IPS-20b (cell line): ENCODE measurements around the gene DENND6B.
"Not testable (repeated sequence)": the region's sequence is repeated elsewhere in the genome, so short reads cannot be mapped to it uniquely, and the experiment has no call there.

Source experiments
- H3K27ac ChIP-seq: one replicate; pipeline ENCODE4 v1.5.1; 2013; ENCODE audit warnings: low read length
- H3K27me3 ChIP-seq: 2 replicates; pipeline ENCODE4 v1.6.1; 2013; ENCODE audit warnings: mild to moderate bottlenecking, low read length, inconsistent platforms; ENCODE audit not compliant: insufficient read depth
- H3K36me3 ChIP-seq: 2 replicates; pipeline ENCODE4 v1.6.1; 2013; ENCODE audit warnings: low read depth, mild to moderate bottlenecking, inconsistent platforms, low read length, moderate library complexity; ENCODE audit not compliant: insufficient read depth
- H3K4me1 ChIP-seq: 2 replicates; pipeline ENCODE4 v1.6.1; 2013; ENCODE audit warnings: mild to moderate bottlenecking, control low read depth, inconsistent platforms, low read length, moderate library complexity; ENCODE audit not compliant: insufficient read depth
- H3K4me3 ChIP-seq: 2 replicates; pipeline ENCODE4 v1.5.1; 2013; ENCODE audit warnings: mild to moderate bottlenecking, low read length, inconsistent platforms
- H3K9ac ChIP-seq: 2 replicates; pipeline ENCODE4 v1.6.1; 2013; ENCODE audit warnings: low read depth, mild to moderate bottlenecking, inconsistent platforms, low read length, moderate library complexity
- H3K9me3 ChIP-seq: 2 replicates; pipeline ENCODE4 v1.6.1; 2013; ENCODE audit warnings: mild to moderate bottlenecking, low read depth, low read length, inconsistent platforms; ENCODE audit not compliant: insufficient read depth

Gene DENND6B, protein sequence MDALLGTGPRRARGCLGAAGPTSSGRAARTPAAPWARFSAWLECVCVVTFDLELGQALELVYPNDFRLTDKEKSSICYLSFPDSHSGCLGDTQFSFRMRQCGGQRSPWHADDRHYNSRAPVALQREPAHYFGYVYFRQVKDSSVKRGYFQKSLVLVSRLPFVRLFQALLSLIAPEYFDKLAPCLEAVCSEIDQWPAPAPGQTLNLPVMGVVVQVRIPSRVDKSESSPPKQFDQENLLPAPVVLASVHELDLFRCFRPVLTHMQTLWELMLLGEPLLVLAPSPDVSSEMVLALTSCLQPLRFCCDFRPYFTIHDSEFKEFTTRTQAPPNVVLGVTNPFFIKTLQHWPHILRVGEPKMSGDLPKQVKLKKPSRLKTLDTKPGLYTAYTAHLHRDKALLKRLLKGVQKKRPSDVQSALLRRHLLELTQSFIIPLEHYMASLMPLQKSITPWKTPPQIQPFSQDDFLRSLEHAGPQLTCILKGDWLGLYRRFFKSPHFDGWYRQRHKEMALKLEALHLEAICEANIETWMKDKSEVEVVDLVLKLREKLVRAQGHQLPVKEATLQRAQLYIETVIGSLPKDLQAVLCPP

DNA sequence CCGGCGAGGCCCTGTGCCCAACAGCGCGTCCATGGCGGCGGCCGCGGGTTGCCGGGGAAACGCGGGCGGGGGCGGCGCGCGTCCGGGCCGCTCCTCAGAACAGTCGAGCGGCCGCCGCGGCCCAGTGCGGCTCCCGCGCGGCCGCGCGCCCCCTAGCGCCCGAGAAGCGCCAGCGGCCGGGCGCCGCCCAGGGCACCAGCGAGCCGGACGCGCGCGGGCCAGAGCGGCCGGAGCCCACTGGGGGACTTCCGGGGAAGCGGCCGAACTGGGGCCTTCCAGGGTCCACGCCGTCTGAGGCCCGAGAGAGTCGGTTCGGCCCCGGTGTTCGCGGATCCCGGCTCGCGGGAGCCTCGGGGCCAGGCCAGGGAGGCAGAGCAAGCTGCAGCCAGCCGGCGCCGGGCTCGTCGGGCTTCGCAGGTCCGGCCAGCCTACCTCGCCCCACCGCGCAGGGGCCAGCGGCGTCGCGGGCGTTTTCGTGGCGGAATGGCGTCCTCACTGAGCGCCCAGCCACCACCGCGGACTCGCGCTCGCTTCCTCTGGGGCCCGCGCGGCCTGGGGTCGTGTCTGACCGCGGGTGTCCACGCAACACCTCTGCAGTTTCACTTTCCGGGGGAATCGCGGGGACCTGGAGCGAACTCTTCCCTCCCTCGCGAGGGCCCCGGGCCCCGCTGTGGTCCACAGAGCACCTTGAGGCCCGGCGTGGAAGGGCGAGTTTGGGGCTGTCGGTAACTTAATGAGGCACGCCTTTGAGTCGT is at the start of gene DENND6B:
TSS of gene DENND6B (minus strand) at position 57 of the 755 bp plus-strand sequence. CDS start at position 33, 24 bp downstream.
- Histone ChIP-seq H3K27ac (no peak within 1 kb of the TSS), H3K9ac (peak within 1 kb of the TSS; percentile 72; the same call in 1 of the 2 replicates), H3K4me3 (peak within 1 kb of the TSS; percentile 70), H3K36me3 (no peaks in the 10 kb centered on the region), H3K9me3 (no peaks in the 10 kb centered on the region), H3K27me3 (peaks cover 29% of the 10 kb centered on the region), H3K4me1 (no peaks in the 10 kb centered on the region)

DNA sequence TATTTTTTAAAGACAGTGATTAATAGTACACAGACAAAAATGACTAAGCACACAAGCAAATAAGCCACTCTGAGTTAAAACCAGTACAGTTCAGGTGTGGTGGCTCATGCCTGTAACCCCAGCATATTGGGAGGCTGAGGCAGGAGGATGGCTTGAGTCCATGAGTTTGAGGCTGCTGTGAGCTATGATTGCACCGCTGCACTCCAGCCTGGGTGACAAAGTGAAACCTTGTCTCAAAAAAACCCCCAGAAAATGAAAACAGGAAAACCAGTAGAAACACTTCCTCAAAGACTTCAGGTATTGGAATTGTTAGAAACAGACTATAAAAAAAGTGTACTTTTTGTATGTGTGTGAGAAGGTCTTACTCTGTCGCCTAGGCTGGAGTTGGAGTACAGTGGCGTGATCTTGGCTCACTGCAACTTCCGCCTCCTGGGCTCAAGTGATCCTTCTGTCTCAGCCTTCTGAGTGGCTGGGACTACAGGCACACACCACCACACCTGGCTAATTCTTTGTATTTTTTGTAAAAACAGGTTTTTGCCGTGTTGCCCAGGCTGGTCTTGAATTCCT is 49.4 kb upstream of the DENND6B start:
- peaks cover 63% of the 10 kb centered on the region for H3K36me3 ChIP-seq

DNA sequence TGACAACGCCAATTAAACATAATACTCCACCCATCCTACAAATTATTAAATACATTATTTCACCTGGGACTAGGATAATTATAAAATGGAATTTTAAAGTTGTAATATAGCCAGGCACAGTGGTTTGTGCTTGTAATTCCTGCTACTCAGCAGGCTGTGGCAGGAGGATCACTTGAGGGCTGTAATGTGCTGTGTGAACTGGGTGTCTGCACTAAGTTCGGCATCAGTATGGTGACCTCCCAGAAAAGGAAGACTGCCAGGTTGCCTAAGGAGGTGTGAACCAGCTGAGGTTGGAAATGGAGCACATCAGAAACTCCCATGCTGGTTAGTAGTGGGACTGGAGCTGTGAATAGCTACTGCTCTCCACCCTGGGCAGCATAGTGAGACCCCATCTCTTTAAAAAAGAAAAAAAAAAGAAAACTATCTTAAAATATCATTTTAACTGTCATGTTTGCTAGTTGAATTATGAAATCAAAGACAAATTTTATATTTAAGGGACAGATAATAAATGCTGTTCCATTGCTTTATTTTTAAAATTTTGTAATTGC is 44.4 kb upstream of the DENND6B start:
- H3K36me3 ChIP-seq = peaks cover 37% of the 10 kb centered on the region
- no peak overlapping the region for H3K27ac ChIP-seq
- no peak overlapping the region for H3K9ac ChIP-seq
- no peaks in the 10 kb centered on the region for H3K27me3 ChIP-seq
- H3K4me1 ChIP-seq = no peaks in the 10 kb centered on the region
- no peaks in the 10 kb centered on the region for H3K9me3 ChIP-seq
- no peak overlapping the region for H3K4me3 ChIP-seq

More for the DNA sequence above, 49.4 kb upstream of the DENND6B start:
- Histone ChIP-seq H3K9ac (no peak overlapping the region), H3K27me3 (no peaks in the 10 kb centered on the region), H3K4me3 (no peak overlapping the region), H3K9me3 (no peaks in the 10 kb centered on the region), H3K27ac (no peak overlapping the region), H3K4me1 (no peaks in the 10 kb centered on the region)

- Histone ChIP-seq H3K4me1 (no peaks in the 10 kb centered on the region), H3K27ac (no peak overlapping the region), H3K4me3 (no peak overlapping the region), H3K9me3 (no peaks in the 10 kb centered on the region), H3K27me3 (no peaks in the 10 kb centered on the region), H3K9ac (no peak overlapping the region), H3K36me3 (peaks cover 14% of the 10 kb centered on the region; the same call in 1 of the 2 replicates)
Observed at GRCh38 chr22:50367778-50368500, 41.1 kb upstream of the DENND6B start.

DNA sequence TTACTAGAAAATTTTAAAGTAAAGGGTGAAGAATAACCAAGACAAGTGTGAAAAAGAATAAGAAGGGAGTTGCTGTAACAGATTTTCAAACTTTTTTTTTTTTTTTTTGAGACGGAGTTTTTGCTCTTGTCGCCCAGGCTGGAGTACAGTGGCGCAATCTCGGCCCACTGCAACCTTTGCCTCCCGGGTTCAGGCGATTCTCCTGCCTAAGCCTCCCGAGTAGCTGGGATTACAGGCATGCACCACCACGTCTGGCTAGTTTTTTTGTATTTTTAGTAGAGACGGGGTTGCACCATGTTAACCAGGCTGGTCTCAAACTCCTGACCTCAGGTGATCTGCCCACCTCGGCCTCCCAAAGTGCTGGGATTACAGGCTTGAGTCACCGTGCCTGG is 37.0 kb upstream of the DENND6B start:
- H3K27ac ChIP-seq, H3K9ac ChIP-seq, H3K9me3 ChIP-seq, H3K4me3 ChIP-seq, H3K4me1 ChIP-seq, H3K36me3 ChIP-seq, H3K27me3 ChIP-seq: not testable (repeated sequence)

DNA sequence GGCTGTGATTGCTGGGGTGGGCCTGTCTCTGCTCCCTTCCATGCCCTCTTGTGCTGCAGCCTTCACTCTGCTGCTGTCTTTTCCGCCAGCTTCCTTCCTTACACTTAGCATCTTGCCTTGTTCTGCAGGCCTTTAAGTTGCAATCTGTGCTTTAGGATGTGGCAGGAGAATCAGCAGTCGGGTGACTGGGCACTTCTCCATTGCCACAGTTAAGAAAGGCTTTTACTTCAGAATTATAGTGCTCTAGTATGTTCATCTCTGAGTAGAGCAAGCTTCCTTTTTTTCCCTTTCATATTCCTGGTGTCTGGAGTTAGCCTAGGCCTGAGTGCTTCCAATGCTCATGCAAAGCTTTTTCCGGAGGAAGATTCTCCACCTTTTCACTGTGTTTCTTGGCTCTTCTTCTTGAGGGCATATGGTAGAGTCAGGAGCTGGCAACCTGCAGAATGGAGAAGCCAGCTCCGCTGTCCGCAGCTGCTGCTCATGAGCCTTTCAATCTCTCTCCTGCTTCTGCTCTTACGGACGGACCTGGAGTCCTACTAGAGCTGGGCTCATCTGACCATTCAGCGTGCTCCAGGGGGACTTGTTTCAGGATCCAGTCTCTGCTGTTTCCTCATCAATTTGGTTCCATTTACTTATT is 36.5 kb upstream of the DENND6B start:
- H3K9ac ChIP-seq = no peak overlapping the region
- no peaks in the 10 kb centered on the region for H3K36me3 ChIP-seq
- no peaks in the 10 kb centered on the region for H3K4me1 ChIP-seq
- no peaks in the 10 kb centered on the region for H3K27me3 ChIP-seq
- no peak overlapping the region for H3K27ac ChIP-seq
- H3K9me3 ChIP-seq = no peaks in the 10 kb centered on the region
- H3K4me3 ChIP-seq = no peak overlapping the region

DNA sequence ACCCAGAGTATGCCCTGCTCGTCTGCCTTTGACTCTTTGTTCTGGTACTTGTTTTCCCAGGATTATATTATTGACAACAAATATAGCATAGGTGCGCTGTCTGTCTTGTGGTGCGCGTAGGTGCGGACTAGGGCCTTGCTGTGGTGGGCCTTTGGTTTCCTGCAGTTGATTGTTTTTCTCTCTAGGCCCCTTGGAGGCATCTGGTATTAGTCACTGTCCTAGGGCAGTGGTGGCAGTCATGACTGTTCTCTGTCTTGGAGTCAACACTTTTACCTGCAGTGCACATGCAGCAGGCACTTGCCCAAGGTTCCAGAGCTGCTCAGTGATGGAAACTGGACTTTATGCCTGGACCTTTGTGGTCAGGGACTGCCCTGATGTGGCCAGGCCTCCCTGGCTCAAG is 34.9 kb upstream of the DENND6B start:
- no peak overlapping the region for H3K27ac ChIP-seq

DNA sequence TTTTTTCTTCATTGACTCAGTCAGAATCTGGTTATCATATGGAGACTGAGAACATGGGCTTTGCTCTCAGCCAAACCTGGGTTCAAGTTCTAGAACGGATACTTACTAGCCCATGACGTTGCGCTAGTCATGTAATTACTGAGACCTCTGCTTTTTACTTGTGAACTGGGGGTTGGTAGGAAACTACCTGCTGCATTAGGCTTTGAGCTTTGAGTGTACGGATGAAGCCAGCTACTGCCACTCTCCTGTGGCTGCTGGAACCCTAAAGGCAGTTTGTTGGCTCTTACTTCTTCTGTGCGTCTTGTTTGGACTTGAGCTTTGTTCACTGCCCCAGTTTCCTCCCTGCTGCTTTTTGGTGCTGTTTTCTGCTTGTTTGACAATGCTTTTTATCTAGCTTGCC is 34.4 kb upstream of the DENND6B start:
- Histone ChIP-seq H3K36me3 (no peaks in the 10 kb centered on the region), H3K27me3 (no peaks in the 10 kb centered on the region), H3K4me1 (no peaks in the 10 kb centered on the region), H3K9ac (no peak overlapping the region), H3K27ac (no peak overlapping the region), H3K4me3 (no peak overlapping the region), H3K9me3 (no peaks in the 10 kb centered on the region)

More for the DNA sequence above, 34.9 kb upstream of the DENND6B start:
- Histone ChIP-seq H3K4me3 (no peak overlapping the region), H3K9ac (no peak overlapping the region), H3K36me3 (no peaks in the 10 kb centered on the region), H3K4me1 (no peaks in the 10 kb centered on the region), H3K9me3 (no peaks in the 10 kb centered on the region), H3K27me3 (no peaks in the 10 kb centered on the region)

DNA sequence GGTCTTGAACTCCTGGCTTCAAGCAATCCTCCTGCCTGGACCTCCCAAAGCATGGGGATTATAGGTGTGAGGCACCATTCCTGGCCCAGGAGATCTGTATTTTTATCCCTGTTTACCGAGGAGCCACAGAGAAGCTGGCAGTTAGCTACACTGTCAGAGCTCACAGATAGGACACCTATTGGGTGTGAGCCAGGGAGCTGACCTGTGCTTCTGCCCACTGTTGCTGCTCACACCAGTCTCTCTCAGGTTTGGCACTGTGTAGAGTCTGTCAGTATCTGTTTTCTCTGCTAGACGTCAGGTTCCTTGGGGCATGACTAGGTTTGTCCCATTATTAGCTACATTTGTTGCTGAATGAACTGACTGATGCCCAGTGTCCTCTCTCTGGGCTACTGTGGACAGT is 33.8 kb upstream of the DENND6B start:
- Histone ChIP-seq H3K4me1 (no peaks in the 10 kb centered on the region), H3K27ac (no peak overlapping the region), H3K4me3 (no peak overlapping the region), H3K27me3 (no peaks in the 10 kb centered on the region), H3K9me3 (no peaks in the 10 kb centered on the region), H3K36me3 (no peaks in the 10 kb centered on the region), H3K9ac (no peak overlapping the region)

DNA sequence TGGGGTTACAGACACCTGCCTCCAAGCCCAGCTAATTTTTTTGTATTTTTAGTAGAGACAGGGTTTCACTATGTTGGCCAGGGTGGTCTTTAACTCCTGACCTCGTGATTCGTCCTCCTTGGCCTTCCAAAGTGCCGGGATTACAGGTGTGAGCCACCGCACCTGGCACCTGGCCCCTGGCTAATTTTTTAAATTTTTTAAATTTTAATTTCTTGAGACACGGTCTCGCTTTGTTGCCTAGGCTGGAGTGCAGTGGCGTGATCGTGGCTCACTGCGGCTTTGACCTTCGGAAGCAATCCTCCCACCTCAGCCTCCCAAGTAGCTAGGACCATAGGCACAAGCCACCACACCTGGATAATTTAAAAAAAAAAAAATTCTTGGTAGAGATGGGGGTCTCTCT is 30.9 kb upstream of the DENND6B start:
- Histone ChIP-seq H3K4me3 (no peak overlapping the region), H3K27me3 (no peaks in the 10 kb centered on the region), H3K36me3 (peaks cover 5% of the 10 kb centered on the region), H3K9ac (no peak overlapping the region), H3K4me1 (no peaks in the 10 kb centered on the region), H3K27ac (no peak overlapping the region), H3K9me3 (no peaks in the 10 kb centered on the region)
